MG63 (cell line): ENCODE measurements around the gene PRELID3B. TPM values are rescaled to one million over a fixed set of nuclear protein-coding genes. Genes with fewer than 3 reads are reported as not detected.

ENCODE experiments used
- DNase-seq: peaks from one replicate; pipeline ENCODE4 v3.0.0-alpha.2; 2020
- H3K27me3 ChIP-seq: fragments of 250-450 bp; sonication (Bioruptor Pico); 2 replicates; pipeline ENCODE4 v1.5.1; 2020; ENCODE audit warnings: mild to moderate bottlenecking, moderate library complexity
- H3K36me3 ChIP-seq: fragments of 250-450 bp; sonication (Bioruptor Pico); 2 replicates; pipeline ENCODE4 v1.5.1; 2020; ENCODE audit warnings: mild to moderate bottlenecking, moderate library complexity
- H3K4me3 ChIP-seq: fragments of 250-450 bp; sonication (Bioruptor Pico); 2 replicates; pipeline ENCODE4 v1.5.1; 2020; ENCODE audit warnings: mild to moderate bottlenecking, moderate library complexity
- H3K9me3 ChIP-seq: fragments of 250-450 bp; sonication (Bioruptor Pico); 2 replicates; pipeline ENCODE4 v1.5.1; 2020; ENCODE audit warnings: mild to moderate bottlenecking, moderate library complexity
- total RNA-seq: library from RNA; depleted of rRNA; stranded (reverse); fragments of >200 nt; shearing (Covaris generic); gene quantifications from 2 replicates; pipeline ENCODE4 v1.2.3, GENCODE V29; 2014; ENCODE audit warnings: low replicate concordance

PRELID3B gene
- total RNA-seq, 1 experiment from 2014 or later = 177 TPM

GRCh38 chr20:58995461-58996225, 46.9 kb downstream of the PRELID3B start:
- Histone ChIP-seq H3K9me3 (no peaks in the 10 kb centered on the region), H3K4me3 (no peak overlapping the region), H3K27me3 (no peaks in the 10 kb centered on the region), H3K36me3 (peaks cover 79% of the 10 kb centered on the region)
- no peak for DNase-seq

- DNase-seq = no peak
Measured at GRCh38 chr20:58994390-58995159, 48.0 kb downstream of the PRELID3B start.

GRCh38 chr20:58993332-58994248, 49.0 kb downstream of the PRELID3B start:
- no peak for DNase-seq
- Histone ChIP-seq H3K4me3 (no peak overlapping the region), H3K27me3 (no peaks in the 10 kb centered on the region), H3K36me3 (peaks cover 87% of the 10 kb centered on the region), H3K9me3 (no peaks in the 10 kb centered on the region)

More at GRCh38 chr20:58994390-58995159, 48.0 kb downstream of the PRELID3B start:
- no peaks in the 10 kb centered on the region for H3K9me3 ChIP-seq
- H3K36me3 ChIP-seq = peaks cover 82% of the 10 kb centered on the region
- H3K27me3 ChIP-seq = no peaks in the 10 kb centered on the region
- H3K4me3 ChIP-seq = no peak overlapping the region

- Histone ChIP-seq H3K36me3 (peaks cover 90% of the 10 kb centered on the region), H3K4me3 (no peak overlapping the region), H3K27me3 (no peaks in the 10 kb centered on the region), H3K9me3 (no peaks in the 10 kb centered on the region)
- DNase-seq = no peak
Measured at GRCh38 chr20:58992911-58993310, 49.7 kb downstream of the PRELID3B start.

GRCh38 chr20:58991715-58992114, 50.9 kb downstream of the PRELID3B start:
- H3K9me3 ChIP-seq = no peaks in the 10 kb centered on the region

GRCh38 chr20:58990651-58991445, 51.7 kb downstream of the PRELID3B start:
- Histone ChIP-seq H3K9me3 (no peaks in the 10 kb centered on the region), H3K27me3 (no peaks in the 10 kb centered on the region), H3K36me3 (peaks cover 92% of the 10 kb centered on the region)

More at GRCh38 chr20:58991715-58992114, 50.9 kb downstream of the PRELID3B start:
- DNase-seq = no peak
- Histone ChIP-seq H3K27me3 (no peaks in the 10 kb centered on the region), H3K4me3 (no peak overlapping the region), H3K36me3 (peaks cover 92% of the 10 kb centered on the region)

GRCh38 chr20:58989196-58989595, 53.4 kb downstream of the PRELID3B start:
- Histone ChIP-seq H3K27me3 (no peaks in the 10 kb centered on the region), H3K4me3 (no peak overlapping the region), H3K36me3 (peaks cover 97% of the 10 kb centered on the region), H3K9me3 (no peaks in the 10 kb centered on the region)
- DNase-seq = no peak

More at GRCh38 chr20:58990651-58991445, 51.7 kb downstream of the PRELID3B start:
- no peak overlapping the region for H3K4me3 ChIP-seq
- DNase-seq = no peak

GRCh38 chr20:58988565-58988882, 54.1 kb downstream of the PRELID3B start:
- Histone ChIP-seq H3K4me3 (no peak overlapping the region), H3K36me3 (peaks cover 95% of the 10 kb centered on the region), H3K27me3 (no peaks in the 10 kb centered on the region), H3K9me3 (no peaks in the 10 kb centered on the region)
- no peak for DNase-seq

- Histone ChIP-seq H3K36me3 (peaks cover 91% of the 10 kb centered on the region), H3K27me3 (no peaks in the 10 kb centered on the region), H3K4me3 (no peak overlapping the region), H3K9me3 (no peaks in the 10 kb centered on the region)
- no peak for DNase-seq
Measured at GRCh38 chr20:58987790-58988564, 54.6 kb downstream of the PRELID3B start.

- no peak for DNase-seq
- Histone ChIP-seq H3K36me3 (peaks cover 89% of the 10 kb centered on the region), H3K9me3 (no peaks in the 10 kb centered on the region), H3K4me3 (no peak overlapping the region), H3K27me3 (no peaks in the 10 kb centered on the region)
Measured at GRCh38 chr20:58986968-58987517, 55.5 kb downstream of the PRELID3B start.

- DNase-seq = no peak
- Histone ChIP-seq H3K9me3 (no peaks in the 10 kb centered on the region), H3K4me3 (no peak overlapping the region), H3K36me3 (peaks cover 83% of the 10 kb centered on the region), H3K27me3 (no peaks in the 10 kb centered on the region)
Measured at GRCh38 chr20:58986286-58986967, 56.2 kb downstream of the PRELID3B start.

GRCh38 chr20:58985656-58986055, 56.9 kb downstream of the PRELID3B start:
- no peak for DNase-seq
- Histone ChIP-seq H3K27me3 (no peaks in the 10 kb centered on the region), H3K4me3 (no peak overlapping the region), H3K9me3 (no peaks in the 10 kb centered on the region), H3K36me3 (peaks cover 77% of the 10 kb centered on the region)

- no peak for DNase-seq
- Histone ChIP-seq H3K27me3 (no peaks in the 10 kb centered on the region), H3K9me3 (no peaks in the 10 kb centered on the region), H3K36me3 (peaks cover 69% of the 10 kb centered on the region), H3K4me3 (no peak overlapping the region)
Measured at GRCh38 chr20:58984691-58985090, 57.9 kb downstream of the PRELID3B start.
